ENCODE results near the gene NECTIN3.

DNA sequence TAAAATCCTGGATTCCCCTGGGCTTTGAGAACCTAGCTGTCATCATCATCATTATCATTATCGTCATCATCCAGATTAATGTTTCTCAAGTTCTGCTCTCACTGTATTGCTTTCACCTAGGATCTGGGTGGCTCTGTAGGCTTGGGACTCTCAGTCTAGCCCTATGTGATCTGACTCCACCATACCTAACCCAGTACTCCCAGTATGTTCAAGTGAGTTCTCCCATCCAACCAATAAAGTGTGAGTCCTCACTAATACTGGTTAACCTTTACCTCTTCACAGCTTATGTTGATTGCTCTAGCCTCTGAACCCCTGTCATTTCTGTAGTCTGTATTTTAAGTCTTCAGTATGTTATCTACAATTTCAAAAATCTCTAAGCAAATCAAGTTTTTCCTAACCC is 102.3 kb downstream of the NECTIN3 start:
- TF ChIP-seq EZH2 (IDR thresholded peaks at IDR 0.05) (no peak), POLR2AphosphoS5 (IDR thresholded peaks at IDR 0.05; ENCODE audit: borderline replicate concordance, low read depth, low read length) (no peak), FOXP2 (optimal IDR thresholded peaks at IDR 0.05; ENCODE audit: control extremely low read depth, extremely low read length, insufficient read depth) (no peak)
